ENCODE results near the gene PCNP.
"Not testable (repeated sequence)": the region's sequence is repeated elsewhere in the genome, so short reads cannot be mapped to it uniquely, and the experiment has no call there.

The PCNP gene

GRCh38 chr3:101633186-101633585 lies 59.2 kb downstream of the PCNP start:
- DNase-seq (ENCODE audit: low read depth in 2 of 2): no peak

- no peak for DNase-seq (ENCODE audit: low read depth in 2 of 2)
Observed at GRCh38 chr3:101634591-101635196, 60.7 kb downstream of the PCNP start.

- no peak for DNase-seq (ENCODE audit: low read depth in 2 of 2)
Observed at GRCh38 chr3:101635345-101635744, 61.4 kb downstream of the PCNP start.

- DNase-seq (ENCODE audit: low read depth in 2 of 2): no peak
Observed at GRCh38 chr3:101635954-101636798, 62.2 kb downstream of the PCNP start.

GRCh38 chr3:101637451-101637850 lies 63.5 kb downstream of the PCNP start:
- no peak for DNase-seq (ENCODE audit: low read depth in 2 of 2)

- DNase-seq (ENCODE audit: low read depth in 2 of 2): no peak
Observed at GRCh38 chr3:101638261-101638745, 64.3 kb downstream of the PCNP start.

GRCh38 chr3:101639280-101639963 lies 65.4 kb downstream of the PCNP start:
- DNase-seq (ENCODE audit: low read depth in 2 of 2): no peak

- no peak for DNase-seq (ENCODE audit: low read depth in 2 of 2)
Observed at GRCh38 chr3:101640256-101640655, 66.3 kb downstream of the PCNP start.

GRCh38 chr3:101641397-101642115 lies 67.6 kb downstream of the PCNP start:
- DNase-seq (ENCODE audit: low read depth in 2 of 2): not testable (repeated sequence)

GRCh38 chr3:101642441-101642840 lies 68.5 kb downstream of the PCNP start:
- DNase-seq (ENCODE audit: low read depth in 2 of 2): no peak

GRCh38 chr3:101643009-101643844 lies 69.2 kb downstream of the PCNP start:
- no peak for DNase-seq (ENCODE audit: low read depth in 2 of 2)

Data from fibroblast of skin of left biceps (primary cell).